Neuronal stem cell (in vitro differentiated cells): ENCODE data around the gene ZNF593.

Experiments
- DNase-seq: peaks from one replicate; pipeline ENCODE4 v3.0.0-alpha.2; 2013; ENCODE audit warnings: low spot score
- H2AFZ ChIP-seq: one replicate; pipeline ENCODE4 v1.6.1; 2013; ENCODE audit warnings: mild to moderate bottlenecking, low read length, inconsistent platforms
- H2AK5ac ChIP-seq: 2 replicates; pipeline ENCODE4 v1.6.1; 2013; ENCODE audit warnings: low read depth, mild to moderate bottlenecking, inconsistent platforms, low read length, moderate library complexity, mixed read lengths
- H2BK120ac ChIP-seq: 2 replicates; pipeline ENCODE4 v1.6.1; 2013; ENCODE audit warnings: low read depth, mild to moderate bottlenecking, inconsistent platforms, low read length, moderate library complexity, mixed read lengths
- H2BK12ac ChIP-seq: one replicate; pipeline ENCODE4 v1.6.1; 2013; ENCODE audit warnings: low read length, inconsistent platforms
- H2BK15ac ChIP-seq: 2 replicates; pipeline ENCODE4 v1.6.1; 2013; ENCODE audit warnings: mild to moderate bottlenecking, low read length, inconsistent platforms, mixed read lengths
- H2BK5ac ChIP-seq: one replicate; pipeline ENCODE4 v1.6.1; 2013; ENCODE audit warnings: inconsistent platforms, mild to moderate bottlenecking, low read length, moderate library complexity
- H3K14ac ChIP-seq: one replicate; pipeline ENCODE4 v1.6.1; 2013; ENCODE audit warnings: low read length, inconsistent platforms
- H3K18ac ChIP-seq: 2 replicates; pipeline ENCODE4 v1.6.1; 2013; ENCODE audit warnings: low read length, inconsistent platforms
- H3K23ac ChIP-seq: 2 replicates; pipeline ENCODE4 v1.6.1; 2013; ENCODE audit warnings: low read depth, mild to moderate bottlenecking, mixed read lengths, low read length, inconsistent platforms; ENCODE audit not compliant: poor library complexity
- H3K27ac ChIP-seq: replicated peaks from 3 replicates; pipeline ENCODE4 v1.5.1; 2013; ENCODE audit warnings: low read length, inconsistent platforms
- H3K27me3 ChIP-seq, 3 experiments: 2 replicates each; pipeline ENCODE4 v1.6.1; 2013; ENCODE audit warnings: low read length in 3 of 3, mild to moderate bottlenecking in 2 of 3, inconsistent platforms in 1 of 3, low read depth in 1 of 3, mixed read lengths in 1 of 3, moderate library complexity in 1 of 3; ENCODE audit not compliant: control insufficient read depth in 3 of 3, insufficient read depth in 3 of 3
- H3K36me3 ChIP-seq, 2 donors: replicated peaks in 1 of 2; 2 replicates each; pipeline ENCODE4 v1.6.1; 2013; ENCODE audit warnings: low read length in 2 of 2; ENCODE audit not compliant: control insufficient read depth in 2 of 2, insufficient read depth in 2 of 2
- H3K4ac ChIP-seq: 2 replicates; pipeline ENCODE4 v1.6.1; 2013; ENCODE audit warnings: inconsistent platforms, mild to moderate bottlenecking, low read length, moderate library complexity
- H3K4me1 ChIP-seq, 2 donors: 1 replicate in 1 of 2; 2 replicates in 1 of 2; pipeline ENCODE4 v1.6.1; 2013; ENCODE audit warnings: low read length in 2 of 2, low read depth in 1 of 2; ENCODE audit not compliant: control insufficient read depth in 2 of 2, insufficient read depth in 1 of 2
- H3K4me2 ChIP-seq: one replicate; pipeline ENCODE4 v1.6.1; 2013; ENCODE audit warnings: mild to moderate bottlenecking, low read length, inconsistent platforms; ENCODE audit not compliant: insufficient read depth, poor library complexity, severe bottlenecking
- H3K4me3 ChIP-seq, 2 donors: 2 replicates each; pipeline ENCODE4 v1.5.1; 2013; ENCODE audit warnings: low read length in 2 of 2, mild to moderate bottlenecking in 2 of 2, inconsistent platforms in 1 of 2, moderate library complexity in 1 of 2
- H3K79me1 ChIP-seq: one replicate; pipeline ENCODE4 v1.6.1; 2013; ENCODE audit warnings: low read depth, mild to moderate bottlenecking, inconsistent platforms, low read length, moderate library complexity
- H3K9ac ChIP-seq: one replicate; pipeline ENCODE4 v1.6.1; 2013; ENCODE audit warnings: mild to moderate bottlenecking, low read depth, low read length, inconsistent platforms; ENCODE audit not compliant: poor library complexity
- H3K9me3 ChIP-seq, 2 donors: replicated peaks in 1 of 2; 2 replicates each; pipeline versions ENCODE3 to v1.6.1; 2013; ENCODE audit warnings: low read length in 2 of 2, mild to moderate bottlenecking in 2 of 2, inconsistent platforms in 1 of 2, low read depth in 1 of 2, mixed read lengths in 1 of 2, moderate library complexity in 1 of 2; ENCODE audit not compliant: control insufficient read depth in 2 of 2, insufficient read depth in 1 of 2
- H4K8ac ChIP-seq: one replicate; pipeline ENCODE4 v1.6.1; 2013; ENCODE audit warnings: low read depth, mild to moderate bottlenecking, inconsistent platforms, low read length, moderate library complexity
- H4K91ac ChIP-seq: one replicate; pipeline ENCODE4 v1.6.1; 2013; ENCODE audit warnings: low read length, low read depth, mild to moderate bottlenecking, inconsistent platforms; ENCODE audit not compliant: poor library complexity
- WGBS, 2 donors: extraction: QIAGEN DNeasy Blood & Tissue Kit; methylation state at CpG; one replicate each; pipeline ENCODE4 v1.1.7; 2013; ENCODE audit warnings: missing lambda C conversion rate in 2 of 2, mixed read lengths in 1 of 2; ENCODE audit not compliant: insufficient read length in 2 of 2, insufficient replicate concordance in 1 of 2; ENCODE audit errors: extremely low coverage in 2 of 2; 5-methylcytosine and 5-hydroxymethylcytosine counted together

The ZNF593 gene

GRCh38 chr1:26171084-26172072 lies 1.7 kb downstream of the ZNF593 start, which contains the start of gene ZNF593OS:
ZNF593OS (minus strand) TSS chr1:26171832; CDS start chr1:26171661, 171 bp downstream.
- Histone ChIP-seq H4K91ac (no peak within 1 kb of the TSS), H3K4me1 (peaks cover 20 to 29% of the 10 kb centered on the region in 2 donors), H3K9me3 (no peaks in the 10 kb centered on the region), H3K18ac (no peak within 1 kb of the TSS), H3K36me3 (peaks cover 7 to 11% of the 10 kb centered on the region in 2 donors), H2BK5ac (no peak within 1 kb of the TSS), H2AFZ (no peak within 1 kb of the TSS), H3K4me3 (peak within 1 kb of the TSS; percentile 70 to 87), H2BK15ac (peak within 1 kb of the TSS; percentile 4), H3K14ac (no peak within 1 kb of the TSS), H3K23ac (no peak within 1 kb of the TSS), H3K79me1 (peaks cover 8% of the 10 kb centered on the region), H3K4ac (no peak within 1 kb of the TSS), H3K9ac (no peak within 1 kb of the TSS), H2BK12ac (no peak within 1 kb of the TSS), H3K27ac (no peak within 1 kb of the TSS), H2BK120ac (no peak within 1 kb of the TSS), H3K27me3 (no peaks in the 10 kb centered on the region), H2AK5ac (peak within 1 kb of the TSS; percentile 86), H3K4me2 (no peak within 1 kb of the TSS), H4K8ac (no peak within 1 kb of the TSS)
- no CpG with 5 or more reads among the region's 34 CpGs for WGBS, 2 donors
- DNase-seq, result no peak

- Histone ChIP-seq H3K36me3 (peaks cover 7 to 11% of the 10 kb centered on the region in 2 donors), H2BK5ac (no peak overlapping the region), H2BK12ac (no peak overlapping the region), H2BK120ac (no peak overlapping the region), H2BK15ac (no peak overlapping the region), H3K14ac (no peak overlapping the region), H2AK5ac (no peak overlapping the region), H3K4me3 (no peak overlapping the region), H4K91ac (no peak overlapping the region), H4K8ac (no peak overlapping the region), H2AFZ (no peak overlapping the region), H3K27me3 (no peaks in the 10 kb centered on the region), H3K79me1 (peaks cover 3% of the 10 kb centered on the region), H3K4ac (no peak overlapping the region), H3K4me1 (peaks cover 3 to 18% of the 10 kb centered on the region in 2 donors), H3K9me3 (no peaks in the 10 kb centered on the region), H3K27ac (no peak overlapping the region), H3K4me2 (no peak overlapping the region), H3K9ac (no peak overlapping the region), H3K18ac (no peak overlapping the region), H3K23ac (no peak overlapping the region)
- no CpG with 5 or more reads among the region's 8 CpGs for WGBS, 2 donors
- DNase-seq, result no peak
Observed at GRCh38 chr1:26175346-26175745, 5.6 kb downstream of the ZNF593 start.

GRCh38 chr1:26177182-26177684 lies 7.5 kb downstream of the ZNF593 start, which contains the start of gene CNKSR1:
CNKSR1 (plus strand) TSS chr1:26177491; CDS start chr1:26177548, 57 bp downstream.
- no peaks in the 10 kb centered on the region for H3K9me3 ChIP-seq
- no peak within 1 kb of the TSS for H3K4ac ChIP-seq
- no peak within 1 kb of the TSS for H2AFZ ChIP-seq
- no peak within 1 kb of the TSS for H3K9ac ChIP-seq
- DNase-seq, result no peak
- H3K18ac ChIP-seq, result peak within 1 kb of the TSS; percentile 94
- H2AK5ac ChIP-seq, result peak within 1 kb of the TSS; percentile 20
- peak within 1 kb of the TSS in 1 of 2 donors; percentile 34 for H3K4me3 ChIP-seq
- no peaks in the 10 kb centered on the region for H3K79me1 ChIP-seq
- H4K91ac ChIP-seq, result no peak within 1 kb of the TSS
- H2BK15ac ChIP-seq, result no peak within 1 kb of the TSS
- H3K4me2 ChIP-seq, result peak within 1 kb of the TSS; percentile 21
- H3K27me3 ChIP-seq, result no peaks in the 10 kb centered on the region
- no peak within 1 kb of the TSS for H3K27ac ChIP-seq
- H2BK12ac ChIP-seq, result no peak within 1 kb of the TSS
- H3K4me1 ChIP-seq, result peaks cover 0 to 5% of the 10 kb centered on the region in 2 donors
- no CpG with 5 or more reads among the region's 21 CpGs for WGBS, 2 donors
- H2BK5ac ChIP-seq, result no peak within 1 kb of the TSS
- H3K36me3 ChIP-seq, result no peaks in the 10 kb centered on the region
- H3K14ac ChIP-seq, result no peak within 1 kb of the TSS
- H4K8ac ChIP-seq, result no peak within 1 kb of the TSS
- no peak within 1 kb of the TSS for H2BK120ac ChIP-seq
- peak within 1 kb of the TSS; percentile 59 for H3K23ac ChIP-seq

GRCh38 chr1:26180010-26180506 lies 10.3 kb downstream of the ZNF593 start:
- Histone ChIP-seq H3K27ac (no peak overlapping the region), H2AFZ (no peak overlapping the region), H2BK120ac (no peak overlapping the region), H3K9me3 (no peaks in the 10 kb centered on the region), H3K9ac (no peak overlapping the region), H3K4ac (no peak overlapping the region), H4K8ac (no peak overlapping the region), H2BK12ac (no peak overlapping the region), H3K36me3 (no peaks in the 10 kb centered on the region), H4K91ac (no peak overlapping the region), H3K79me1 (no peaks in the 10 kb centered on the region), H3K18ac (no peak overlapping the region), H3K4me2 (no peak overlapping the region), H2BK15ac (no peak overlapping the region), H3K4me1 (peaks cover 0 to 5% of the 10 kb centered on the region in 2 donors), H2BK5ac (peak overlapping the region; percentile 55), H3K4me3 (no peak overlapping the region), H3K23ac (no peak overlapping the region), H3K14ac (no peak overlapping the region), H2AK5ac (no peak overlapping the region), H3K27me3 (no peaks in the 10 kb centered on the region)
- WGBS, 2 donors, result no CpG with 5 or more reads among the region's 4 CpGs
- no peak for DNase-seq
